Measurements from ENCODE around the gene HDAC11. TPM values are rescaled to one million over a fixed set of nuclear protein-coding genes. Genes with fewer than 3 reads are reported as not detected.

The HDAC11 gene
- total and polyA plus RNA-seq, 2 of the 13 experiments (the other 11 are each of a cell fraction or from before 2014, with no cell fraction given), result 13.7 to 33.1 TPM

GRCh38 chr3:13544951-13545651, 65.0 kb downstream of the HDAC11 start (continued):
- no peak for TF ChIP-seq RARG (CRISPR knock-in tag; IDR thresholded peaks at IDR 0.05; ENCODE audit: low read depth)

- peaks cover 15 to 75% of the 10 kb centered on the region in 2 experiments for H3K27me3 ChIP-seq (ENCODE audit: control insufficient read depth in 1 of 2, insufficient read depth in 2 of 2, low read length in 2 of 2)
- no peaks in the 10 kb centered on the region; the same call in 1 of the 2 replicates for H4K20me1 ChIP-seq (ENCODE audit: insufficient read depth, low read length)
- TF ChIP-seq ASH2L (IDR thresholded peaks at IDR 0.05; ENCODE audit: insufficient read length, low read depth, low read length) (no peak), ZNF24 (IDR thresholded peaks at IDR 0.05) (no peak), ZNF580 (CRISPR knock-in tag; IDR thresholded peaks at IDR 0.05; ENCODE audit: borderline replicate concordance, low read depth) (no peak), NFRKB (IDR thresholded peaks at IDR 0.05) (no peak), ZNF790 (CRISPR knock-in tag; IDR thresholded peaks at IDR 0.05; ENCODE audit: borderline replicate concordance) (no peak), GABPB1 (CRISPR knock-in tag; IDR thresholded peaks at IDR 0.05) (no peak), PCBP2 (optimal IDR thresholded peaks at IDR 0.05; ENCODE audit: low read depth, low read length, poor library complexity, severe bottlenecking) (no peak), AGO2 (optimal IDR thresholded peaks at IDR 0.05; ENCODE audit: low read depth, low read length) (no peak), POLR2G (IDR thresholded peaks at IDR 0.05; ENCODE audit: low read depth, low read length) (no peak), ZNF574 (CRISPR knock-in tag; IDR thresholded peaks at IDR 0.05) (no peak)
- H2AFZ ChIP-seq (ENCODE audit: low read length), result no peak overlapping the region
- no peak for ATAC-seq
- no peak for FAIRE-seq
- DNase-seq (ENCODE audit: low spot score), result no peak
- in situ Hi-C loops (cut with HindIII; ENCODE audit: extremely low pct_ligation_motif_present, low pct_unique_long_range_greater_than_20kb), result no loop called here
- ChIA-PET CTCF (ENCODE audit: low intra/inter-chr PET ratio, low total read pairs) (no interaction called here), POLR2A (no interaction called here)
- 7% methylated on average over 6 of the region's 9 CpGs for WGBS (ENCODE audit: low lambda C conversion rate)
- no peaks in the 10 kb centered on the region for H3K79me2 ChIP-seq (ENCODE audit: insufficient read depth, low read length)
- no peaks in the 10 kb centered on the region for H3K9me3 ChIP-seq (ENCODE audit: low read length)
- H3K27ac ChIP-seq (ENCODE audit: extremely low read length, insufficient read depth, low read length), result no peak overlapping the region
- H3K4me3 ChIP-seq (replicated peaks in 1 of 3; ENCODE audit: insufficient read depth in 1 of 3, low read depth in 2 of 3, low read length in 3 of 3), result no peak overlapping the region
- H3K4me2 ChIP-seq (ENCODE audit: low read depth, low read length), result no peak overlapping the region
- no peak overlapping the region for H3K9ac ChIP-seq (ENCODE audit: insufficient read depth, low read depth, low read length)
- BruUV-seq (replicated peaks), result no TSS peak
- intact Hi-C loops (cut with micrococcal nuclease; ENCODE audit: unreplicated experiment), result no loop called here
- H3K36me3 ChIP-seq (replicated peaks in 1 of 2; ENCODE audit: control insufficient read depth in 1 of 2, insufficient read depth in 2 of 2, low read length in 2 of 2), result no peaks in the 10 kb centered on the region
- no peaks in the 10 kb centered on the region for H3K4me1 ChIP-seq (ENCODE audit: insufficient read depth, low read length)
Measured at GRCh38 chr3:13545952-13546454, 65.9 kb downstream of the HDAC11 start.

All from HepG2 (cell line).